ENCODE measurements around the gene C3AR1.
"Not testable (repeated sequence)": the region's sequence is repeated elsewhere in the genome, so short reads cannot be mapped to it uniquely, and the experiment has no call there.

Gene C3AR1

GRCh38 chr12:8057839-8058238 lies 8.3 kb downstream of the C3AR1 start:
- DNase-seq: no peak

GRCh38 chr12:8057306-8057705 lies 8.9 kb downstream of the C3AR1 start:
- DNase-seq: no peak

- no peak for DNase-seq
Observed at GRCh38 chr12:8054816-8055215, 11.3 kb downstream of the C3AR1 start.

GRCh38 chr12:8052679-8053078 lies 13.5 kb downstream of the C3AR1 start:
- DNase-seq: peak in 12 of 56 donors; percentile 5 to 45 (median 18)

GRCh38 chr12:8050600-8051250 lies 15.4 kb downstream of the C3AR1 start:
- no peak for DNase-seq

GRCh38 chr12:8048906-8049305 lies 17.3 kb downstream of the C3AR1 start:
- DNase-seq: no peak

- DNase-seq: no peak
Observed at GRCh38 chr12:8047842-8048241, 18.3 kb downstream of the C3AR1 start.

- peak in 40 of 56 donors; percentile 9 to 85 (median 44) for DNase-seq
Observed at GRCh38 chr12:8045952-8046944, 19.9 kb downstream of the C3AR1 start.

- DNase-seq: no peak
Observed at GRCh38 chr12:8040791-8041190, 25.4 kb downstream of the C3AR1 start.

GRCh38 chr12:8038659-8039114 lies 27.5 kb downstream of the C3AR1 start:
- peak in 28 of 56 donors; percentile 10 to 65 (median 34) for DNase-seq

- DNase-seq: no peak
Observed at GRCh38 chr12:8037947-8038346, 28.2 kb downstream of the C3AR1 start.

- DNase-seq: no peak
Observed at GRCh38 chr12:8037046-8037663, 29.0 kb downstream of the C3AR1 start.

GRCh38 chr12:8036346-8036745 lies 29.8 kb downstream of the C3AR1 start:
- DNase-seq: no peak

GRCh38 chr12:8035440-8036010 lies 30.6 kb downstream of the C3AR1 start:
- DNase-seq: no peak

- no peak for DNase-seq
Observed at GRCh38 chr12:8034802-8035201, 31.4 kb downstream of the C3AR1 start.

GRCh38 chr12:8033153-8034044 lies 32.8 kb downstream of the C3AR1 start:
- peak in 29 of 56 donors; percentile 16 to 59 (median 36) for DNase-seq

GRCh38 chr12:8032242-8033152 lies 33.7 kb downstream of the C3AR1 start, which contains the start of gene FOXJ2:
TSS of gene FOXJ2 (plus strand) at chr12:8032716. CDS start at chr12:8039833, 7,117 bp downstream.
- DNase-seq: peak in 51 of 56 donors; percentile 22 to 85 (median 65)

GRCh38 chr12:8031872-8032241 lies 34.3 kb downstream of the C3AR1 start:
- DNase-seq: peak in 1 of 56 donors; percentile 15

- DNase-seq: not testable (repeated sequence)
Observed at GRCh38 chr12:8031017-8031416, 35.1 kb downstream of the C3AR1 start.

All from amygdala (tissue), 56 donors.